NCI-H2081 treated with DMSO at 0.1 percent for 48 hours (cell line): ENCODE measurements around the gene SPECC1.
A peak's percentile ranks its signal among the peaks of the same experiment; 100 is the strongest.

Source experiments
- DNase-seq: peaks from one replicate; lab custom pipeline; 2025; lab: John Stamatoyannopoulos, UW

Gene SPECC1

GRCh38 chr17:20273741-20274500 lies 264.8 kb downstream of the SPECC1 start:
- DNase-seq, result no peak

DNA sequence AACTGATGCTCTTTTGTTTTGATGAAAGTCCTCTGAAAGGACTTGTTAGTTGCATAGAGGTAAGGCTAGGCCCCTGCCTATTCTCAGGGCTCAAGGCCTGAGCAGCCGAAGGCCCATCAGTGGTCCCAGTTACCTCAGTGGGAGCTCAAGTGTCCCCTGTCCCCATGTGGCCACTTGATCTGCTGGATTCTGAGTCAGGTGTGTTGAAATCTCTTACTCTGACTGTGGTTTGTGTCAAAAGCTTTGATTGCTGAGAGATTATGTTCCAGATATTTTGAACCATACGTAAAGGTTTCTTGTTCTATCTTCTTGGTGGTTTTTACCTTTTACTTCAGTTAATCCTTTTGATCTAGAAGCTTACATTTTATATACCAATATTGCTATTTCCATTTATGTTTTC lies 266.5 kb downstream of the SPECC1 start:
- DNase-seq, result no peak

DNA sequence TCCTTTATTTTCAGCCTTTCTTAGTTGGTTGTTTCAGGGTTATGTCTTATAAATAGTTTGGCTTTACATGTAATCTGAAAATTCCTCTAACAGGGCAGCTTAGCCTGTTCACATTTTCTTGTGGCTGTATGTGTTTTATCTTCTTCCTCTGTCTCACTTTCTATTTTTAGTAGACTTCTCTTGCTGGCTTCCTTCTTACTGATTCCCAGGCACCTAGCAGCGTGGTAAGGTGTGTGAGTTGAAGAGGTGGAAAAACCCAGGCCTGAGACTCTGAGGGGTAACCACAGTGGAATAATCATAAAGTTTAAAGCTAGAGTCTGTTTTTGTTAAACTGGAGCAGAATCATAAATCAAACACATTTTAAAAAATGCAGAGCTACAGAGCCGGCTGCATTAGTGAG lies 267.3 kb downstream of the SPECC1 start:
- no peak for DNase-seq

DNA sequence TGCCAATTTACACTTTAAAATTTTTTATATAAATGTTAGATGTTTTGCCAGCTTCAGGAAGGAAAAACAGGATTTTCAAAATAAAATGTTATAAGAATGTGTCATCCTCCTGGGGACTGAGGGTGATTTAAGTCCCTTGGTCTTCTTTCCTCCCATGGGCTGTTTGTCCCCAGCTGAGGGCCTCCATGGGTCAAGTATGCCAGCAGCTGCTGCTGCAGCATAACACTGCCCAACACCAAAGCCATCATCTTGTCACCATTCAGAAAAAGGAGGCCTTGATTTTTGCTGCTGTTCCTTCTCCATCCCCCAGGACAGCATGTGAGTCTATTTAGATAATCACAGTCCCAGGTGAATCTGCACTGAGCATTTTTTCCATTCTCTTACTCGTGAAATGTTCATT lies 269.6 kb downstream of the SPECC1 start:
- no peak for DNase-seq

- DNase-seq, result no peak
Observed at GRCh38 chr17:20279631-20280030, 270.5 kb downstream of the SPECC1 start.

DNA sequence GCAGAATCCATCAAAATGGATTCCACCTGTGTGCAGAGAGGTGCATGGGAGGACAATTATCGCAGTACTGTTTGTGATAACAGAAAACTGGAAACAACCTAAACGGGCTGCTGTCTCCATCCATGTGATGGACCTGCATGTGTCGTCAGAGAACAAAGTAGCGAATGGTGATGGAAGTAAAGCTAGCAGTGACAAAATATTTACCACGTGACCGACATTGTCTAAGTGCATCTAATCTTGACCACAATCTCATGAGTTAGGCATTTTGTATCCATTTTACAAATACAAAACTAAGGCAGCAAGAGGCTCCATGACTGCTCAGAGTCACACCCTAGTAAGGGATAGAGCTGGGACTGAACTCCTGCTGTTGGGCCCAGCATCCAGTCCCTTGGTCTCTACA lies 270.9 kb downstream of the SPECC1 start:
- no peak for DNase-seq

GRCh38 chr17:20280851-20281250 lies 271.7 kb downstream of the SPECC1 start:
- no peak for DNase-seq

DNA sequence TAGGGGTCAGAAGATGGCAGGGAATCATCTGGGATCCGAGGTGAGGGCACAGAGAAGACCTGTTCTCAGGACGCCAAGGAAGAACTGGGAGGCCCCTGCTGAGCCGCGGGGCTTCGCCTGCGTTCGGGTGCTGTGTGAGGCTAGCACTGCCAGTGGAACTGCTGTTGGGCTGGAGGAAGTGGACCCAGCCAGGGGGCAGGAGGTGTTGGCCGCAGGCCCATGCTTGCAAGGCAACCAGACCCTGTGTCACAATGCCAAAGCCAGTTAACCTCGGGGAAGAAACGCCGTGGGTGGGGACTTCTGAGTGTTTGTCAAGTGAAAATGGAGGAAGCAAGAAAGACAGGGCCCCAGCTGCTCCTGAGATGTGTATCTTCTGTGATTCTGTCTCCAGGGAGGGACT lies 272.7 kb downstream of the SPECC1 start:
- DNase-seq, result no peak

DNA sequence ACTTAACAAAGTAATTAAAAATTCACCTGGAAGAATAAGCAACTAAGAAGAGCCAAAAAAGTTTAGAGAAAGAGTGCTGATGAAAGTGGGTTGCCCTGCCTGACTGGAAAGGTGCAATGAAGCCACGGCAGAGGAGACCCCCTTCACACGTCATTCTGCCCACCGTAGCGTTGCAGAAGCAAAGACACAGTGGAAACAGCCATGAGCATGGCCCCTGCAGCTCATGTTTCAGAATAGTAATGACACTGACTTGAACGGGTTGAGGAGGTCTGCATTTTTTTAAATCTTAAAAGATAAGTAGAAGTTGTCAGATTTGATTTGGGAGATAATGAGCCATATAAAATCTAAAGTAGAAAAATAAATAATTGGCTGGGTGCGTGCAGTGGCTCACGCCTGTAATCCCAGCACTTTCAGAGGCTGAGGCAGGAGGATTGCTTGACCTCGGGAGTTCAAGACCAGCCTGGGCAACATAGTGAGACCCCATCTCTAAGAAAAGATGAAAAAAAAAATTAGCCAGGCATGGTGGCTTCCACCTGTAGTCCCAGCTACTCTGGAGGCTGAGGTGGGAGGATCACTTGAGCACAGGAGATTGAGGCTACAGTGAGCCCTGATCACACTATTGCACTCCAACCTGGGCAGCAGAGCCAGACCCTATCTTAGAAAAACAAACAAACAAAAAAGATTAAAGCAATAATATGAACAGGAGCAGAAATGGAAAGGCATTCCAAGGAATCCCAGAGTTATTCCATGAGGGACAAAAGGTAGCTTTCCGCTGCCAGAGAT lies 273.6 kb downstream of the SPECC1 start:
- no peak for DNase-seq

- DNase-seq, result no peak
Observed at GRCh38 chr17:20284022-20284421, 274.9 kb downstream of the SPECC1 start.

GRCh38 chr17:20284570-20285295 lies 275.6 kb downstream of the SPECC1 start:
- peak; percentile 83 for DNase-seq

DNA sequence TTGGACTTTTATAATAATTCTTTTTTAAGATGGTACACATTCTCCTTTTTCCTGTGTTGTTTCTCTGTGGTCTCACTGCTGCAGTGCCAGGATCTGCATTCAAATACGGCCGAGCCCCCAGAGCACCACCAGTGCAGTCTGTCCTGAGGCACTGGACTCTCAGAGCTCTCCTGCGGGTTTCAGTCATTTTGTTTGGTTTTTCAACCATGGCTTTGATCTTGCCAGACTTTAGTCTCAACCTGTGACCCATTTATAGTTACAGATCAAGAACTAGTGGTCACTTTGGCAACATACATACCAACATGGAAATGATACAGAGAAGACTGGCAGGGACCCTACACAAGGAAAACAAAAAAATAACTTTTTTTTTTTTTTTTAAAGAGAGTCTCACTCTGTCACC lies 280.8 kb downstream of the SPECC1 start:
- DNase-seq, result no peak

- DNase-seq, result no peak
Observed at GRCh38 chr17:20291853-20292252, 282.7 kb downstream of the SPECC1 start.

GRCh38 chr17:20293501-20293900 lies 284.3 kb downstream of the SPECC1 start:
- DNase-seq, result no peak

DNA sequence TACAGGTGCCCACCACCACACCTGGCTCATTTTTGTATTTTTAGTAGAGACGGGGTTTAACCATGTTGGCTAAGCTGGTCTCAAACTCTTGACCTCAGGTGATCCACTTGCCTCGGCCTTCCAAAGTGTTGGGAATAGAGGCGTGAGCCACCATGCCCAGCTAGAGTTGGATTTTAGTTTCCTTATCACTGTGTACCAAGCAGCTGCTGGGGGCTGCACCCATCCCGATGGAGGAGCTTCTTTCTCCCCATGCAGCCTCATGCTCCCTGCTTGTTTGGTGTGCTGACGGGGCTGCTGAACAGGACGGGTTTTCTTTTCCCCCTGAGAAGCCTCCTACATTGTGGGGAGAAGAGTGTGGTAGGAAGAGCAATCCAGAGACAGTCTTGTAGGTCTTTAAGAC lies 285.0 kb downstream of the SPECC1 start:
- no peak for DNase-seq

- no peak for DNase-seq
Observed at GRCh38 chr17:20299013-20299412, 289.9 kb downstream of the SPECC1 start.

- DNase-seq, result no peak
Observed at GRCh38 chr17:20300436-20300934, 291.3 kb downstream of the SPECC1 start.

- no peak for DNase-seq
Observed at GRCh38 chr17:20302246-20302917, 293.2 kb downstream of the SPECC1 start.

GRCh38 chr17:20304961-20305360 lies 295.8 kb downstream of the SPECC1 start:
- no peak for DNase-seq

- DNase-seq, result no peak
Observed at GRCh38 chr17:20306924-20307323, 297.8 kb downstream of the SPECC1 start.

DNA sequence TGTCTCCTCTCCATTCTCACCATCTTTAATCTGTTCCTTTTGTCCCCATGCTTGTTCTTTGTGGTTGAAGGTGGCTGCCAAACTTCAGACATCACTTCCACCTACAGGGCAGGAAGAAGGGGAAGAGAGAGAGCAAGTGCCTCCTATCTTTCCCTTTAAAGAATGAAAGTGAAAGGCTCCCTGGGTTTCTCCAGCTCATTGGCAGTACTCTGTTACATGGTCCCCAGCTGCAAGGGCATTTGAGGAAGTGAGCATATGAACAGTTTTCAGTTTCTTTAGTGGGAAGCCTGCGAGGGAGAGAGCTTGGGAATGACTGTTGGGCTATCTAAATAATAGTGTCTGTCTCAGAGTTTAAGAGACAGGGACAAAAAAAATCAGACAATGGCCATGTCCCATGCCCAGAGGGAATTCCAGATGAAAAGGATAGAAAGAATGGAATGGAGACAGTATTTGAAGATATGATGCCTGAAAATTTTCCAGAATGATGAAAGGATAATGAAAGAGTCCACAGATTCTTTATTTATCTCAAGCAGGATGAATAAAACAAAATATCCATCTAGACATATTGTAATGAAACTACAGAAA lies 298.3 kb downstream of the SPECC1 start:
- DNase-seq, result no peak

GRCh38 chr17:20310481-20310880 lies 301.3 kb downstream of the SPECC1 start:
- no peak for DNase-seq
